ENCODE measurements around the gene C2CD5. TPM values are rescaled to one million over a fixed set of nuclear protein-coding genes. Genes with fewer than 3 reads are reported as not detected.

Gene C2CD5
- total RNA-seq, 1 experiment from 2014 or later = 22.9 TPM

DNA sequence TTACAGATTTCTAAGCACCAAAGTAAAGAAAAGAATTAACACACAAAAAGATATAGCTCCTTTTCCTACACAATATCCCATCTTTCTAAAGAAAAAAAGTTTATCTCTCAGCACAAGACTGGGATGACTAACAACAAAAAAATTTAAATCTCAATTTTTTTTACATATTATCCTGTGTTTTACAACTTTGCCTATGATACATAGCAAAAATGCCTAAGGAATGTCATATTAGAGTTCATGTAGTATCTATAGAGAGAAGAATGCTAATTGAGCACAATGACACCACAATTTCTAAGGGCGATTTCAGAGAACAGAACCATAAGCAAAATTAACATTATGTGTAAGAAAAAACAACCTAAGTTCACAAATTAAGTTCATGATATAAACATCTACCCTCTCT, 16.3 kb downstream of the C2CD5 start:
- H3K9ac ChIP-seq (ENCODE audit: low read length) = no peak overlapping the region
- DNase-seq (ENCODE audit: low read depth, low spot score) = no peak
- no peak overlapping the region for H3K4me3 ChIP-seq (replicated peaks in 1 of 2; ENCODE audit: low read depth in 1 of 2, low read length in 2 of 2)
- no peaks in the 10 kb centered on the region for H3K79me2 ChIP-seq (ENCODE audit: insufficient read depth, low read length)
- BruUV-seq (replicated peaks) = no TSS peak
- no peaks in the 10 kb centered on the region for H4K20me1 ChIP-seq (ENCODE audit: insufficient read depth)
- H3K27ac ChIP-seq (ENCODE audit: low read depth, low read length) = no peak overlapping the region
- peaks cover 3 to 4% of the 10 kb centered on the region in 2 experiments; a peak in 2 of 4 replicates for H3K9me3 ChIP-seq (ENCODE audit: control insufficient read depth in 1 of 2, insufficient read depth in 1 of 2, low read depth in 1 of 2, low read length in 2 of 2)
- POLR2A ChIA-PET = no interaction called here
- no peak for ATAC-seq
- H3K36me3 ChIP-seq (ENCODE audit: control insufficient read depth in 1 of 2, insufficient read depth in 2 of 2, low read length in 2 of 2) = peaks cover 9 to 20% of the 10 kb centered on the region in 2 experiments; a peak in 2 of 4 replicates
- H2AFZ ChIP-seq (ENCODE audit: low read depth, low read length, poor library complexity, severe bottlenecking) = no peak overlapping the region
- CTCF ChIA-PET = interaction anchor here (1.0 to 2.2 kb wide), 2 partner anchors 10 to 143 kb away, joined by 3 to 15 read pairs; no protein-coding TSS in a partner anchor
- H3K4me1 ChIP-seq (ENCODE audit: control insufficient read depth in 1 of 2, insufficient read depth in 2 of 2, low read length in 2 of 2) = no peaks in the 10 kb centered on the region
- intact Hi-C loops (cut with micrococcal nuclease) = loop anchor here (5.0 kb wide), 1 partner anchor 104 kb away; no protein-coding TSS in a partner anchor
- no peaks in the 10 kb centered on the region for H3K9me2 ChIP-seq (ENCODE audit: insufficient read depth)
- H3K27me3 ChIP-seq (ENCODE audit: insufficient read depth, low read length) = no peaks in the 10 kb centered on the region
- RAD21 ChIA-PET (ENCODE audit: low non-redundant PET in 1 of 2, low total read pairs in 2 of 2, uncharacterized antibody in 2 of 2, unreplicated experiment in 2 of 2) = no interaction called here
- H3K4me2 ChIP-seq (ENCODE audit: low read length) = no peak overlapping the region
- TF ChIP-seq CEBPB (IDR thresholded peaks at IDR 0.05; ENCODE audit: low read depth) = no peak
- TF ChIP-seq ELF1 (IDR thresholded peaks at IDR 0.05; ENCODE audit: borderline replicate concordance, low read depth) = no peak
- no peak for TF ChIP-seq CBX3 (IDR thresholded peaks at IDR 0.05; ENCODE audit: low read depth)
- no peak for TF ChIP-seq SIN3A (IDR thresholded peaks at IDR 0.05; ENCODE audit: low read depth)

- ChIA-PET RAD21 (ENCODE audit: low non-redundant PET in 1 of 2, low total read pairs in 2 of 2, uncharacterized antibody in 2 of 2, unreplicated experiment in 2 of 2) (no interaction called here), CTCF (interaction anchor here (1.0 kb wide), 1 partner anchor 9 kb away, joined by 3 read pairs; no protein-coding TSS in a partner anchor), POLR2A (no interaction called here)
- intact Hi-C loops (cut with micrococcal nuclease) = loop anchor here (5.0 kb wide), 1 partner anchor 105 kb away; no protein-coding TSS in a partner anchor
- Histone ChIP-seq H3K27ac (ENCODE audit: low read depth, low read length) (no peak overlapping the region), H3K4me1 (ENCODE audit: control insufficient read depth in 1 of 2, insufficient read depth in 2 of 2, low read length in 2 of 2) (no peaks in the 10 kb centered on the region), H3K4me3 (replicated peaks in 1 of 2; ENCODE audit: low read depth in 1 of 2, low read length in 2 of 2) (no peak overlapping the region), H3K79me2 (ENCODE audit: insufficient read depth, low read length) (no peaks in the 10 kb centered on the region), H3K27me3 (ENCODE audit: insufficient read depth, low read length) (no peaks in the 10 kb centered on the region), H3K36me3 (ENCODE audit: control insufficient read depth in 1 of 2, insufficient read depth in 2 of 2, low read length in 2 of 2) (peaks cover 6 to 11% of the 10 kb centered on the region in 2 experiments; a peak in 2 of 4 replicates), H2AFZ (ENCODE audit: low read depth, low read length, poor library complexity, severe bottlenecking) (no peak overlapping the region), H3K9ac (ENCODE audit: low read length) (no peak overlapping the region), H3K9me2 (ENCODE audit: insufficient read depth) (no peaks in the 10 kb centered on the region), H3K9me3 (ENCODE audit: control insufficient read depth in 1 of 2, insufficient read depth in 1 of 2, low read depth in 1 of 2, low read length in 2 of 2) (peaks cover 3 to 4% of the 10 kb centered on the region in 2 experiments; a peak in 2 of 4 replicates), H3K4me2 (ENCODE audit: low read length) (no peak overlapping the region), H4K20me1 (ENCODE audit: insufficient read depth) (no peaks in the 10 kb centered on the region)
- no TSS peak for BruUV-seq (replicated peaks)
- ATAC-seq = no peak
- no peak for DNase-seq (ENCODE audit: low read depth, low spot score)
- TF ChIP-seq EGR1 (IDR thresholded peaks at IDR 0.05; ENCODE audit: low read depth) = no peak
- no peak for TF ChIP-seq EZH2 (IDR thresholded peaks at IDR 0.05)
- no peak for TF ChIP-seq JUND (IDR thresholded peaks at IDR 0.05)
- TF ChIP-seq ATF3 (IDR thresholded peaks at IDR 0.05) = no peak
- TF ChIP-seq ZFX (IDR thresholded peaks at IDR 0.05) = no peak
- TF ChIP-seq ZBTB33 (IDR thresholded peaks at IDR 0.05; ENCODE audit: extremely low read depth, insufficient replicate concordance, low read length) = no peak
- TF ChIP-seq FOSL1 (IDR thresholded peaks at IDR 0.05; ENCODE audit: low read depth) = no peak
- no peak for TF ChIP-seq REST (IDR thresholded peaks at IDR 0.05; ENCODE audit: low read depth)
- no peak for TF ChIP-seq RAD21 (IDR thresholded peaks at IDR 0.05; ENCODE audit: low read depth)
- TF ChIP-seq ELF1 (IDR thresholded peaks at IDR 0.05; ENCODE audit: borderline replicate concordance, low read depth) = no peak
- no peak for TF ChIP-seq YY1 (IDR thresholded peaks at IDR 0.05; ENCODE audit: extremely low read depth, insufficient replicate concordance, low read depth, low read length)
- TF ChIP-seq TCF7L2 (IDR thresholded peaks at IDR 0.05; ENCODE audit: borderline replicate concordance, extremely low read depth, insufficient read depth, insufficient read length) = no peak
- TF ChIP-seq, protein P1, sequence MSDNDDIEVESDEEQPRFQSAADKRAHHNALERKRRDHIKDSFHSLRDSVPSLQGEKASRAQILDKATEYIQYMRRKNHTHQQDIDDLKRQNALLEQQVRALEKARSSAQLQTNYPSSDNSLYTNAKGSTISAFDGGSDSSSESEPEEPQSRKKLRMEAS (IDR thresholded peaks at IDR 0.05) = no peak
Measured at GRCh38 chr12:22526836-22527235, 17.5 kb downstream of the C2CD5 start.
